ENCODE results near the gene TCEANC2.

GRCh38 chr1:54017979-54018378, 35.4 kb upstream of the TCEANC2 start, which contains the start of gene LDLRAD1:
- no peak for TF ChIP-seq ZBTB7A (IDR thresholded peaks at IDR 0.05; ENCODE audit: low read depth)
- no peak for TF ChIP-seq TCF12 (IDR thresholded peaks at IDR 0.05; ENCODE audit: low read depth)
- TF ChIP-seq MAX (IDR thresholded peaks at IDR 0.05) = no peak
- no peak for TF ChIP-seq CEBPB (IDR thresholded peaks at IDR 0.05)
- no peak for TF ChIP-seq YY1 (IDR thresholded peaks at IDR 0.05; ENCODE audit: low read depth)
- TF ChIP-seq EP300 (IDR thresholded peaks at IDR 0.05; ENCODE audit: borderline replicate concordance) = no peak
- no peak for TF ChIP-seq TAF1 (IDR thresholded peaks at IDR 0.05; ENCODE audit: low read depth)
- no peak for TF ChIP-seq REST (IDR thresholded peaks at IDR 0.05; ENCODE audit: low read depth)
- TF ChIP-seq NFIC (IDR thresholded peaks at IDR 0.05) = no peak
- no peak for TF ChIP-seq FOXM1 (IDR thresholded peaks at IDR 0.05; ENCODE audit: borderline replicate concordance, low read depth)
- TF ChIP-seq USF1 (IDR thresholded peaks at IDR 0.05) = no peak
- TF ChIP-seq RAD21 (IDR thresholded peaks at IDR 0.05; ENCODE audit: low read depth) = no peak
- no peak for TF ChIP-seq EGR1 (IDR thresholded peaks at IDR 0.05)

Measured in Ishikawa (cell line).